ENCODE data around the gene PLCL2. TPM values are rescaled to one million over a fixed set of nuclear protein-coding genes. Genes with fewer than 3 reads are reported as not detected.

PLCL2 gene
- total RNA-seq, 2 donors from 2014 or later = 5.3 to 14.5 TPM

- Histone ChIP-seq H3K4me1 (replicated peaks) (no peaks in the 10 kb centered on the region), H3K4me3 (no peak overlapping the region), H3K27ac (no peak overlapping the region), H3K9me3 (no peaks in the 10 kb centered on the region), H3K36me3 (no peaks in the 10 kb centered on the region), H3K27me3 (replicated peaks; ENCODE audit: insufficient read depth) (no peaks in the 10 kb centered on the region)
- TF ChIP-seq POLR2A (IDR thresholded peaks at IDR 0.05) (no peak), POLR2AphosphoS5 (IDR thresholded peaks at IDR 0.05) (no peak), CTCF (IDR thresholded peaks at IDR 0.05) (no peak)
- no peak for DNase-seq (ENCODE audit: low spot score)
- 93% methylated on average over 1 of the region's 1 CpG for whole genome bisulfite sequencing
- intact Hi-C loops (cut with DNase I) = no loop called here
Observed at GRCh38 chr3:16993227-16993626, 108.5 kb downstream of the PLCL2 start.

GRCh38 chr3:16994854-16995525 is 110.2 kb downstream of the PLCL2 start:
- no peak for TF ChIP-seq POLR2AphosphoS5 (IDR thresholded peaks at IDR 0.05)
- no peak for TF ChIP-seq POLR2A (IDR thresholded peaks at IDR 0.05)
- no peak for TF ChIP-seq CTCF (IDR thresholded peaks at IDR 0.05)
- 33% methylated on average over 4 of the region's 4 CpGs for WGBS
- no peaks in the 10 kb centered on the region for H3K27me3 ChIP-seq (replicated peaks; ENCODE audit: insufficient read depth)
- no peak for DNase-seq (ENCODE audit: low spot score)
- H3K27ac ChIP-seq = no peak overlapping the region
- no peaks in the 10 kb centered on the region for H3K9me3 ChIP-seq
- intact Hi-C loops (cut with DNase I) = no loop called here
- H3K36me3 ChIP-seq = no peaks in the 10 kb centered on the region
- H3K4me1 ChIP-seq (replicated peaks) = no peaks in the 10 kb centered on the region
- no peak overlapping the region for H3K4me3 ChIP-seq

GRCh38 chr3:16995601-16996000 is 110.8 kb downstream of the PLCL2 start:
- no peaks in the 10 kb centered on the region for H3K27me3 ChIP-seq (replicated peaks; ENCODE audit: insufficient read depth)
- no peak for DNase-seq (ENCODE audit: low spot score)
- intact Hi-C loops (cut with DNase I) = no loop called here
- H3K9me3 ChIP-seq = no peaks in the 10 kb centered on the region
- TF ChIP-seq CTCF (IDR thresholded peaks at IDR 0.05) (no peak), POLR2AphosphoS5 (IDR thresholded peaks at IDR 0.05) (no peak), POLR2A (IDR thresholded peaks at IDR 0.05) (no peak)
- H3K4me3 ChIP-seq = no peak overlapping the region
- no peaks in the 10 kb centered on the region for H3K36me3 ChIP-seq
- WGBS = 76% methylated on average over 3 of the region's 3 CpGs
- no peaks in the 10 kb centered on the region for H3K4me1 ChIP-seq (replicated peaks)
- H3K27ac ChIP-seq = no peak overlapping the region

GRCh38 chr3:16998236-16998923 is 113.6 kb downstream of the PLCL2 start:
- intact Hi-C loops (cut with DNase I) = no loop called here
- 44% methylated on average over 3 of the region's 3 CpGs for WGBS

More at GRCh38 chr3:16998236-16998923, 113.6 kb downstream of the PLCL2 start:
- Histone ChIP-seq H3K27me3 (replicated peaks; ENCODE audit: insufficient read depth) (no peaks in the 10 kb centered on the region), H3K4me1 (replicated peaks) (no peaks in the 10 kb centered on the region), H3K36me3 (no peaks in the 10 kb centered on the region), H3K27ac (no peak overlapping the region), H3K4me3 (no peak overlapping the region), H3K9me3 (no peaks in the 10 kb centered on the region)
- DNase-seq (ENCODE audit: low spot score) = no peak
- TF ChIP-seq CTCF (IDR thresholded peaks at IDR 0.05) (no peak), POLR2AphosphoS5 (IDR thresholded peaks at IDR 0.05) (no peak), POLR2A (IDR thresholded peaks at IDR 0.05) (no peak)

Measured in prostate gland (tissue), 2 donors.